Measurements from ENCODE around the gene ZC3H15. TPM values are rescaled to one million over a fixed set of nuclear protein-coding genes. Genes with fewer than 3 reads are reported as not detected.

The ZC3H15 gene
- total RNA-seq, 1 experiment from 2014 or later: 98.1 TPM

DNA sequence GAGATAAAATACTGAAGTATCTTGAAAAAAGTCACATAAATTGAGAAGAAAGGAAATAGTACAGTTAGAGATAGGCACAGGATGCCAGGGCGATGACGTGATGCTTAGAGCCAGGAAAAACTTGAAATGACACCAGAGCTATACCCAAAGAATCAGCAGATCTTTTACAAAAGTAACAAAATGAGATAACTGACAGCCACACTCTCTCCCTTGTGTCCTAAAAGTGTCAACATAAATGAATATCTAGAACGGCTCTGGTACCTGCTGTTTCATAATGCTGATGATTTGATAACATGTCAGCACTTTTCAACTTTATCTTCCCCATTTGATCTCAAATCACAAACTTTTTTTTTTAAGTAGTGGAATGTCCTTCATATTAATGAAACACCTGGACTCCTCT is 45.6 kb upstream of the ZC3H15 start:
- H3K36me3 ChIP-seq (ENCODE audit: control insufficient read depth, insufficient read depth, low read length): no peaks in the 10 kb centered on the region; the same call in 1 of the 2 replicates
- ChIA-PET CTCF (no interaction called here), POLR2A (no interaction called here)
- H3K36me3 Mint-ChIP-seq (ENCODE audit: insufficient read depth, unreplicated experiment): no peaks in the 10 kb centered on the region
- peaks cover 10% of the 10 kb centered on the region for H3K4me1 Mint-ChIP-seq (ENCODE audit: low read depth, unreplicated experiment)
- BruUV-seq (replicated peaks): no TSS peak
- H3K27me3 Mint-ChIP-seq (ENCODE audit: insufficient read depth, unreplicated experiment): no peaks in the 10 kb centered on the region
- no peak overlapping the region for H3K4me3 ChIP-seq (ENCODE audit: low read depth, low read length)
- TF ChIP-seq, protein P1, sequence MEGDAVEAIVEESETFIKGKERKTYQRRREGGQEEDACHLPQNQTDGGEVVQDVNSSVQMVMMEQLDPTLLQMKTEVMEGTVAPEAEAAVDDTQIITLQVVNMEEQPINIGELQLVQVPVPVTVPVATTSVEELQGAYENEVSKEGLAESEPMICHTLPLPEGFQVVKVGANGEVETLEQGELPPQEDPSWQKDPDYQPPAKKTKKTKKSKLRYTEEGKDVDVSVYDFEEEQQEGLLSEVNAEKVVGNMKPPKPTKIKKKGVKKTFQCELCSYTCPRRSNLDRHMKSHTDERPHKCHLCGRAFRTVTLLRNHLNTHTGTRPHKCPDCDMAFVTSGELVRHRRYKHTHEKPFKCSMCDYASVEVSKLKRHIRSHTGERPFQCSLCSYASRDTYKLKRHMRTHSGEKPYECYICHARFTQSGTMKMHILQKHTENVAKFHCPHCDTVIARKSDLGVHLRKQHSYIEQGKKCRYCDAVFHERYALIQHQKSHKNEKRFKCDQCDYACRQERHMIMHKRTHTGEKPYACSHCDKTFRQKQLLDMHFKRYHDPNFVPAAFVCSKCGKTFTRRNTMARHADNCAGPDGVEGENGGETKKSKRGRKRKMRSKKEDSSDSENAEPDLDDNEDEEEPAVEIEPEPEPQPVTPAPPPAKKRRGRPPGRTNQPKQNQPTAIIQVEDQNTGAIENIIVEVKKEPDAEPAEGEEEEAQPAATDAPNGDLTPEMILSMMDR (IDR thresholded peaks at IDR 0.05; ENCODE audit: insufficient read depth in 1 of 2, low read depth in 1 of 2, low read length in 1 of 2, severe bottlenecking in 1 of 2, unreplicated experiment in 1 of 2): no peak
- no peak overlapping the region for H3K4me3 Mint-ChIP-seq (ENCODE audit: unreplicated experiment)
- no peak for DNase-seq
- peaks cover 16% of the 10 kb centered on the region; the same call in 1 of the 2 replicates for H3K9me3 ChIP-seq
- H3K27me3 ChIP-seq (replicated peaks; ENCODE audit: control insufficient read depth, insufficient read depth, low read length): no peaks in the 10 kb centered on the region
- H3K27ac Mint-ChIP-seq (ENCODE audit: unreplicated experiment): no peak overlapping the region
- intact Hi-C loops (cut with micrococcal nuclease; ENCODE audit: unreplicated experiment): no loop called here
- peaks cover 23% of the 10 kb centered on the region for H3K4me1 ChIP-seq
- H3K9me3 Mint-ChIP-seq (ENCODE audit: unreplicated experiment): peaks cover 16% of the 10 kb centered on the region

DNA sequence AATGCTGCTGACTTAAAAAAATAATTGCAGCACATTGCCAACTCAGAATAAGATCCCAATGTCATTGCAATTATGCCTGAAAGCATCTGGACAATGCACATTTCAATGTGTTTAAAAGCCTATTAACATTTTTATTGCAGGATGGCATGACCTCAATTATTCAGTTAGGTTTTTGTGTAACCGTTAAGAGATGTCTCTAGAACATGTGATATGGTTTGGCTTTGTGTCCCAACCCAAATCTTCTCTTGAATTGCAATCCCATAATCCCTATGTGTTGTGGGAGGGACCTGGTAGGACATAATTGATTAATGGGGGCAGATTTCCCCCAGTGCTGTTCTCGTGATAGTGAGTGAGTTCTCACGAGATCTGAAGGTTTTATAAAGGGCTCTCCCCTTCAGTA is 43.2 kb upstream of the ZC3H15 start:
- no peaks in the 10 kb centered on the region for H3K36me3 Mint-ChIP-seq (ENCODE audit: insufficient read depth, unreplicated experiment)
- TF ChIP-seq, protein P1 (IDR thresholded peaks at IDR 0.05; ENCODE audit: insufficient read depth in 1 of 2, low read depth in 1 of 2, low read length in 1 of 2, severe bottlenecking in 1 of 2, unreplicated experiment in 1 of 2): no peak
- H3K27me3 ChIP-seq (replicated peaks; ENCODE audit: control insufficient read depth, insufficient read depth, low read length): no peaks in the 10 kb centered on the region
- CTCF ChIA-PET: no interaction called here
- no peak for DNase-seq
- H3K36me3 ChIP-seq (ENCODE audit: control insufficient read depth, insufficient read depth, low read length): no peaks in the 10 kb centered on the region
- intact Hi-C loops (cut with micrococcal nuclease; ENCODE audit: unreplicated experiment): no loop called here
- peaks cover 10% of the 10 kb centered on the region for H3K4me1 Mint-ChIP-seq (ENCODE audit: low read depth, unreplicated experiment)
- no peaks in the 10 kb centered on the region for H3K27me3 Mint-ChIP-seq (ENCODE audit: insufficient read depth, unreplicated experiment)
- BruUV-seq (replicated peaks): no TSS peak
- H3K4me3 ChIP-seq (ENCODE audit: low read depth, low read length): no peak overlapping the region
- peaks cover 23% of the 10 kb centered on the region for H3K4me1 ChIP-seq
- POLR2A ChIA-PET: no interaction called here
- H3K4me3 Mint-ChIP-seq (ENCODE audit: unreplicated experiment): no peak overlapping the region
- no peak overlapping the region for H3K27ac Mint-ChIP-seq (ENCODE audit: unreplicated experiment)
- peaks cover 16% of the 10 kb centered on the region for H3K9me3 Mint-ChIP-seq (ENCODE audit: unreplicated experiment)
- peaks cover 12% of the 10 kb centered on the region; the same call in 1 of the 2 replicates for H3K9me3 ChIP-seq

DNA sequence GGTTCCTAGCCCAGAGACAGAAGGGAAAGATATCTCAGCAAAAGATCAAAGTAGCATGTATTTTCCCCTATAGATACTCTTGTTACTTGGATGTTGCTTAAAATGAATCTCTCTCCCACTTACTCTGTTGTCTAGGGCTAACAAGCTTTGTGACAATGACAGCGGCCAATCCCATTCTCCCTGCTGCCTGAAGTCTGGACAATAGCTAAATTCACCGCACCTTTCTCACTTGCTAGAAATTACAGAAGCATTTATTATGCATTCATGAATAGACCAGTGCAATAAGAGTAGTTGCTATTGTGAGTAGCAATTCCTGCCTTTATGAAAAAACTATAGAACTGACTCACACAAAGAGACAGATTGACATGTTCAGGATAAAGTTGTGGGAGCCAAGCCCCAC is 42.2 kb upstream of the ZC3H15 start:
- no peaks in the 10 kb centered on the region for H3K36me3 ChIP-seq (ENCODE audit: control insufficient read depth, insufficient read depth, low read length)
- POLR2A ChIA-PET: no interaction called here
- Mint-ChIP-seq H3K4me1 (ENCODE audit: low read depth, unreplicated experiment) (peaks cover 10% of the 10 kb centered on the region), H3K27me3 (ENCODE audit: insufficient read depth, unreplicated experiment) (no peaks in the 10 kb centered on the region), H3K4me3 (ENCODE audit: unreplicated experiment) (no peak overlapping the region), H3K36me3 (ENCODE audit: insufficient read depth, unreplicated experiment) (no peaks in the 10 kb centered on the region), H3K9me3 (ENCODE audit: unreplicated experiment) (peaks cover 8% of the 10 kb centered on the region), H3K27ac (ENCODE audit: unreplicated experiment) (no peak overlapping the region)
- peaks cover 23% of the 10 kb centered on the region for H3K4me1 ChIP-seq
- DNase-seq: no peak
- CTCF ChIA-PET: no interaction called here
- no peaks in the 10 kb centered on the region for H3K27me3 ChIP-seq (replicated peaks; ENCODE audit: control insufficient read depth, insufficient read depth, low read length)
- intact Hi-C loops (cut with micrococcal nuclease; ENCODE audit: unreplicated experiment): no loop called here
- BruUV-seq (replicated peaks): no TSS peak
- no peak overlapping the region for H3K4me3 ChIP-seq (ENCODE audit: low read depth, low read length)
- TF ChIP-seq, protein P1 (IDR thresholded peaks at IDR 0.05; ENCODE audit: insufficient read depth in 1 of 2, low read depth in 1 of 2, low read length in 1 of 2, severe bottlenecking in 1 of 2, unreplicated experiment in 1 of 2): no peak
- H3K9me3 ChIP-seq: 0 out of 2 replicates have a peak, but pooled peaks cover 7% of the 10 kb centered on the region
